Thyroid gland (tissue), 4 donors: ENCODE measurements around the gene SCG2. TPM values are rescaled to one million over a fixed set of nuclear protein-coding genes. Genes with fewer than 3 reads are reported as not detected.

ENCODE experiments used
- DNase-seq, 2 donors: peaks; one replicate each; pipeline ENCODE4 v3.0.0-alpha.2; 2019
- H3K27ac ChIP-seq, 3 donors: fragments of 200-600 bp; sonication (generic); 1 replicate in 2 of 3; 2 replicates in 1 of 3; pipeline ENCODE4 v1.5.1; 2016 to 2019; ENCODE audit warnings: mild to moderate bottlenecking in 1 of 3, moderate library complexity in 1 of 3
- H3K27me3 ChIP-seq: fragments of 200-600 bp; sonication (generic); one replicate; pipeline ENCODE4 v1.5.1; 2019
- H3K36me3 ChIP-seq, 2 donors: fragments of 200-600 bp; sonication (generic); one replicate each; pipeline ENCODE4 v1.5.1; 2016 to 2019
- H3K4me1 ChIP-seq, 2 donors: fragments of 200-600 bp; sonication (generic); one replicate each; pipeline ENCODE4 v1.5.1; 2017 to 2019
- H3K4me3 ChIP-seq, 3 donors: fragments of 200-600 bp; sonication (generic); replicated peaks in 1 of 3; 1 replicate in 2 of 3; 2 replicates in 1 of 3; pipeline ENCODE4 v1.5.1; 2016; ENCODE audit warnings: mild to moderate bottlenecking in 1 of 3
- H3K9me3 ChIP-seq: fragments of 200-600 bp; sonication (generic); one replicate; pipeline ENCODE4 v1.5.1; 2017
- POLR2A ChIP-seq, 2 donors: fragments of 450-650 bp; IDR thresholded peaks; one replicate each; pipeline ENCODE4 v1.6.1; 2017; ENCODE audit warnings: antibody characterized with exemption in 2 of 2, mild to moderate bottlenecking in 2 of 2, moderate library complexity in 1 of 2
- WGBS, 2 donors: methylation state at CpG; one replicate each; pipeline ENCODE4 v1.1.5; 2017; 5-methylcytosine and 5-hydroxymethylcytosine counted together
- intact Hi-C: fragments of 100-400 bp; cut with DNase I; formaldehyde crosslinking; loops from one replicate; pipeline ENCODE4 v1.15.1; 2023
- total RNA-seq, 4 donors: library from RNA; depleted of rRNA; stranded (reverse); fragments of >200 nt; gene quantifications; one replicate each; pipeline ENCODE4 v1.2.3, GENCODE V29; 2016
- TF ChIP-seq, protein P1 (sequence below), 6 experiments: fragments of 200-600 bp in 3 of 6; fragments of 450-650 bp in 3 of 6; sonication (generic) in 3 of 6; IDR thresholded peaks; one replicate each; pipeline ENCODE4 v1.5.1; 2016 to 2019; ENCODE audit warnings: antibody characterized with exemption in 6 of 6, mild to moderate bottlenecking in 2 of 6, inconsistent platforms in 1 of 6, moderate library complexity in 1 of 6

The SCG2 gene
- total RNA-seq: 10 to 100 TPM in 1 of 4 donors, 1 to 10 TPM in 1, under 1 TPM in 2; 0.78 to 11.1 (median 3.1) TPM

GRCh38 chr2:223601932-223602666 is at the start of gene SCG2:
Gene SCG2, minus strand, starts transcription at chr2:223602361. Its CDS starts 3,079 bp downstream, at chr2:223599282.
- no peak within 1 kb of the TSS for H3K27ac ChIP-seq
- H3K4me1 ChIP-seq: no peaks in the 10 kb centered on the region
- no peaks in the 10 kb centered on the region for H3K9me3 ChIP-seq
- TF ChIP-seq, protein P1, sequence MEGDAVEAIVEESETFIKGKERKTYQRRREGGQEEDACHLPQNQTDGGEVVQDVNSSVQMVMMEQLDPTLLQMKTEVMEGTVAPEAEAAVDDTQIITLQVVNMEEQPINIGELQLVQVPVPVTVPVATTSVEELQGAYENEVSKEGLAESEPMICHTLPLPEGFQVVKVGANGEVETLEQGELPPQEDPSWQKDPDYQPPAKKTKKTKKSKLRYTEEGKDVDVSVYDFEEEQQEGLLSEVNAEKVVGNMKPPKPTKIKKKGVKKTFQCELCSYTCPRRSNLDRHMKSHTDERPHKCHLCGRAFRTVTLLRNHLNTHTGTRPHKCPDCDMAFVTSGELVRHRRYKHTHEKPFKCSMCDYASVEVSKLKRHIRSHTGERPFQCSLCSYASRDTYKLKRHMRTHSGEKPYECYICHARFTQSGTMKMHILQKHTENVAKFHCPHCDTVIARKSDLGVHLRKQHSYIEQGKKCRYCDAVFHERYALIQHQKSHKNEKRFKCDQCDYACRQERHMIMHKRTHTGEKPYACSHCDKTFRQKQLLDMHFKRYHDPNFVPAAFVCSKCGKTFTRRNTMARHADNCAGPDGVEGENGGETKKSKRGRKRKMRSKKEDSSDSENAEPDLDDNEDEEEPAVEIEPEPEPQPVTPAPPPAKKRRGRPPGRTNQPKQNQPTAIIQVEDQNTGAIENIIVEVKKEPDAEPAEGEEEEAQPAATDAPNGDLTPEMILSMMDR (IDR thresholded peaks at IDR 0.05): peak in 3 of 6 experiments; percentile 12 to 49 (median 39)
- TF ChIP-seq POLR2A (IDR thresholded peaks at IDR 0.05): no peak
- peak; percentile 68 to 74 for DNase-seq
- WGBS, 2 donors: 9 to 11% methylated on average over 17 of the region's 17 CpGs
- intact Hi-C loops: no loop called here
- H3K27me3 ChIP-seq: no peaks in the 10 kb centered on the region
- H3K4me3 ChIP-seq: no peak within 1 kb of the TSS
- H3K36me3 ChIP-seq: no peaks in the 10 kb centered on the region

DNA sequence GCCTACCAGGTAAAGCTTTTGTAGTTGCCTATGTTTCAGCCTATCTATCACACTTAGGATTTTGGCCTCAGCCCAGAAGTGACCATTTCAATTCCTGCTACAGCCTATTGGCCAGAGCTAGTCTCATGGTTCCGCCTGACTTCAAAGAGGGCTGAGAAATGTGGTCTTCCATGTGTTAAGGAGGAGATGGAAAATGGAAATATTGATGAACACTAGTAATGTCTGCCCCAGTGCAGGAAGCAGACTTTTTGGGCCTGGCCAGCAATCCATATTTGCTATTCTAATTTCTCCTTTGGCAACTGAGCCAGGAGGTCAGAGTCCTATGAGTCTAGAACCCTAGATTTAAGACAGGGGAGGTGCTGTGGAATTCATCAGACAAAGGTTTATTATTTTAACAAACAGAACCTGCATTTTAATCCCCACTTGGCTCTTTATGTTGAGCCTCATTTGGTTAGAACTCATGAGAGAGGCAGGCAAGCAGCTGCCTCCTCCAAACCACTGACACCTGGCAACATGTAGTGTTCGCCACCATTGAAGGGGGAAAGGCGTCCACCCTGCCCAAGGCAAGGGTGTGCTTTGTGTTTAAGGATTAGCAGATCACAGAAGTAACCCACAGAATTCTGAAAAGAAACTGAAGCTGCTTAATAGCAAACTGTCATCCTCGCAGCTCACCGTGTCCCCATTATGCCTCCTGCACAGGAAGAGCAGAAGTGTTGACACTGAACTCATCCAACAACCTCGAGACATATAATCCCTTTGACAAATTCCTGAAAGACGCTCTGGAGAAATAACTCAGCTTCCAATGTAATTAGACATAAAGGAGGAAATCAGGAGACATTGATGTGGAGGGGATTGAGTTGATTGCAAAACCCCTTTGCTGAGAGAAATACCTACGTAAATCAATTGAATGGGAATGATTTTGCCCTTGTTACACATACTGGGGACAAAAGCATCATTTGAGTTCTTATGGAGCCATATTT is 47.7 kb upstream of the SCG2 start:
- WGBS, 2 donors: 80 to 86% methylated on average over 8 of the region's 8 CpGs
- no peaks in the 10 kb centered on the region for H3K4me1 ChIP-seq
- H3K27me3 ChIP-seq: no peaks in the 10 kb centered on the region
- DNase-seq: no peak
- H3K36me3 ChIP-seq: no peaks in the 10 kb centered on the region
- H3K4me3 ChIP-seq: no peak overlapping the region
- intact Hi-C loops: no loop called here
- H3K9me3 ChIP-seq: no peaks in the 10 kb centered on the region
- no peak for TF ChIP-seq POLR2A (IDR thresholded peaks at IDR 0.05)
- TF ChIP-seq, protein P1 (IDR thresholded peaks at IDR 0.05): no peak
- H3K27ac ChIP-seq: no peak overlapping the region

DNA sequence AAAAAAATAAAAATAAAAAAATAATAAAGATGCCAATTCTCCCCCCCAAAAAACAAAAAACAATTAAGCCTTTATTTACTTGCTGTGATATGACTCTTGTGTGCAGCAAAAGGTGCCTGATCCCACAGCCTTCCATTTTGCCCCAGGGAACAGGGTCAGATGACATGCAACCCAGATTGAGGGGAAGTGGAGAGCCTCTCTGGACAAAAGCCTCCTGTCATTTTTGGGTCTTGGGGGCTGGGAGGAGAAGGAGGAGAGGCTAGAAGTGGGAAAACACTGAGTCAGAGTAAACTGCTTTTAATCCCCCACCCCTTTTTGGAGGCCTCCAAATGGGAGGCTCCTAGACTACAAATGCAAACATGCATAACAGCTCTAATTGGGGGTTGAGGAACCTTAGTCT is 46.6 kb upstream of the SCG2 start:
- H3K36me3 ChIP-seq: no peaks in the 10 kb centered on the region
- intact Hi-C loops: no loop called here
- TF ChIP-seq POLR2A (IDR thresholded peaks at IDR 0.05): no peak
- TF ChIP-seq, protein P1 (IDR thresholded peaks at IDR 0.05): no peak

DNA sequence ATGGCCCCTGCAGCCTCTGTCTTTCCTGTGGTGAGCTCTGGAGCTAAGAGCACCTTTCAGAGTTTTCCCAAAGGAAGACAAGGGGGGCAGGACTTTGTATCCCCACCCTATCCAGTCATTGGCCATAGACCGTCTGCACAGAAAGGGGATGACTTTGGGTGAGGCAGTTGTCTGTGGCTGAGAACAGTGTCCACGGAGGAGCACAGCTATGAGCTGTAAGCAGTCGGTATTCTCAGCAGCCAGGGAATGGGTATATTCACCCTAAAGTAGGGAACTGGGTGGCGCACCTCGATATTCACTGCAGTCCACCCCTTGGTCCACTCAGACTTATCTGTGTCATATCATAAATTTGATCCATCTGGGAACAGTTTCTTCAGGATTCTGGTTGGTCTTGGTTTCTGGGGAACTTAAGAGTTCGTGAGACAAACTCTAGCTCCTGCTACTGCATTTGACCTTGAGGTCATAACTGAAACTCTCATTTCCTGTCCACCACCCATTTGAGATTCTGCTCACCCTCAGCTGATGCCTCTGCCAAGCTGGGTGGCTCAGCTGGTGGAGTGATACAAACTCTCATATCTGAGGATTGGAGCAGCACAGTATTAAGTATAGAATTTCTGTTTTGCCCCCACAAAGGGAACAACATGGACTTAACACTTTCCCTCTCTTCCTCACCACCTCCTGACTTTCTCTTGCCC is 45.2 kb upstream of the SCG2 start:
- intact Hi-C loops: no loop called here
- Histone ChIP-seq H3K9me3 (no peaks in the 10 kb centered on the region), H3K27ac (no peak overlapping the region), H3K4me1 (no peaks in the 10 kb centered on the region), H3K36me3 (no peaks in the 10 kb centered on the region), H3K4me3 (no peak overlapping the region), H3K27me3 (no peaks in the 10 kb centered on the region)
- 85 to 90% methylated on average over 6 of the region's 6 CpGs for WGBS, 2 donors
- DNase-seq: no peak
- TF ChIP-seq, protein P1 (IDR thresholded peaks at IDR 0.05): no peak
- TF ChIP-seq POLR2A (IDR thresholded peaks at IDR 0.05): no peak

More for the DNA sequence above, 46.6 kb upstream of the SCG2 start:
- Histone ChIP-seq H3K27me3 (no peaks in the 10 kb centered on the region), H3K27ac (no peak overlapping the region), H3K4me3 (no peak overlapping the region), H3K4me1 (no peaks in the 10 kb centered on the region), H3K9me3 (no peaks in the 10 kb centered on the region)
- DNase-seq: no peak
